Measurements from ENCODE around the gene EPB41L1. TPM values are rescaled to one million over a fixed set of nuclear protein-coding genes. Genes with fewer than 3 reads are reported as not detected.

Gene EPB41L1
- total and polyA plus RNA-seq, 2 experiments from 2014 or later = 24.1 to 48.7 TPM

GRCh38 chr20:36175016-36175415, 20.5 kb downstream of the EPB41L1 start:
- H3K79me2 ChIP-seq (replicated peaks; ENCODE audit: insufficient read depth) = no peaks in the 10 kb centered on the region
- no peaks in the 10 kb centered on the region for H3K9me2 ChIP-seq (ENCODE audit: insufficient read depth)
- Mint-ChIP-seq H3K4me3 (no peak overlapping the region), H3K36me3 (ENCODE audit: low read depth) (no peaks in the 10 kb centered on the region; the same call in 2 of the 3 replicates), H3K27ac (no peak overlapping the region), H3K4me1 (peaks cover 19% of the 10 kb centered on the region), H3K27me3 (ENCODE audit: insufficient read depth, low read depth, poor library complexity) (peaks cover 7% of the 10 kb centered on the region), H3K9me3 (no peaks in the 10 kb centered on the region)
- H3K27ac ChIP-seq (ENCODE audit: low read depth) = no peak overlapping the region
- ATAC-seq (no peak), DNase-seq (ENCODE audit: low spot score) (no peak)
- TF ChIP-seq JUNB (IDR thresholded peaks at IDR 0.05; ENCODE audit: unreplicated experiment) = no peak
- TF ChIP-seq EZH2phosphoT487 (IDR thresholded peaks at IDR 0.05; ENCODE audit: unreplicated experiment) = no peak
- no peak for TF ChIP-seq ZNF114 (CRISPR knock-in tag; IDR thresholded peaks at IDR 0.05)
- no peak for TF ChIP-seq NANOG (IDR thresholded peaks at IDR 0.05; ENCODE audit: borderline replicate concordance)
- TF ChIP-seq, protein P1, sequence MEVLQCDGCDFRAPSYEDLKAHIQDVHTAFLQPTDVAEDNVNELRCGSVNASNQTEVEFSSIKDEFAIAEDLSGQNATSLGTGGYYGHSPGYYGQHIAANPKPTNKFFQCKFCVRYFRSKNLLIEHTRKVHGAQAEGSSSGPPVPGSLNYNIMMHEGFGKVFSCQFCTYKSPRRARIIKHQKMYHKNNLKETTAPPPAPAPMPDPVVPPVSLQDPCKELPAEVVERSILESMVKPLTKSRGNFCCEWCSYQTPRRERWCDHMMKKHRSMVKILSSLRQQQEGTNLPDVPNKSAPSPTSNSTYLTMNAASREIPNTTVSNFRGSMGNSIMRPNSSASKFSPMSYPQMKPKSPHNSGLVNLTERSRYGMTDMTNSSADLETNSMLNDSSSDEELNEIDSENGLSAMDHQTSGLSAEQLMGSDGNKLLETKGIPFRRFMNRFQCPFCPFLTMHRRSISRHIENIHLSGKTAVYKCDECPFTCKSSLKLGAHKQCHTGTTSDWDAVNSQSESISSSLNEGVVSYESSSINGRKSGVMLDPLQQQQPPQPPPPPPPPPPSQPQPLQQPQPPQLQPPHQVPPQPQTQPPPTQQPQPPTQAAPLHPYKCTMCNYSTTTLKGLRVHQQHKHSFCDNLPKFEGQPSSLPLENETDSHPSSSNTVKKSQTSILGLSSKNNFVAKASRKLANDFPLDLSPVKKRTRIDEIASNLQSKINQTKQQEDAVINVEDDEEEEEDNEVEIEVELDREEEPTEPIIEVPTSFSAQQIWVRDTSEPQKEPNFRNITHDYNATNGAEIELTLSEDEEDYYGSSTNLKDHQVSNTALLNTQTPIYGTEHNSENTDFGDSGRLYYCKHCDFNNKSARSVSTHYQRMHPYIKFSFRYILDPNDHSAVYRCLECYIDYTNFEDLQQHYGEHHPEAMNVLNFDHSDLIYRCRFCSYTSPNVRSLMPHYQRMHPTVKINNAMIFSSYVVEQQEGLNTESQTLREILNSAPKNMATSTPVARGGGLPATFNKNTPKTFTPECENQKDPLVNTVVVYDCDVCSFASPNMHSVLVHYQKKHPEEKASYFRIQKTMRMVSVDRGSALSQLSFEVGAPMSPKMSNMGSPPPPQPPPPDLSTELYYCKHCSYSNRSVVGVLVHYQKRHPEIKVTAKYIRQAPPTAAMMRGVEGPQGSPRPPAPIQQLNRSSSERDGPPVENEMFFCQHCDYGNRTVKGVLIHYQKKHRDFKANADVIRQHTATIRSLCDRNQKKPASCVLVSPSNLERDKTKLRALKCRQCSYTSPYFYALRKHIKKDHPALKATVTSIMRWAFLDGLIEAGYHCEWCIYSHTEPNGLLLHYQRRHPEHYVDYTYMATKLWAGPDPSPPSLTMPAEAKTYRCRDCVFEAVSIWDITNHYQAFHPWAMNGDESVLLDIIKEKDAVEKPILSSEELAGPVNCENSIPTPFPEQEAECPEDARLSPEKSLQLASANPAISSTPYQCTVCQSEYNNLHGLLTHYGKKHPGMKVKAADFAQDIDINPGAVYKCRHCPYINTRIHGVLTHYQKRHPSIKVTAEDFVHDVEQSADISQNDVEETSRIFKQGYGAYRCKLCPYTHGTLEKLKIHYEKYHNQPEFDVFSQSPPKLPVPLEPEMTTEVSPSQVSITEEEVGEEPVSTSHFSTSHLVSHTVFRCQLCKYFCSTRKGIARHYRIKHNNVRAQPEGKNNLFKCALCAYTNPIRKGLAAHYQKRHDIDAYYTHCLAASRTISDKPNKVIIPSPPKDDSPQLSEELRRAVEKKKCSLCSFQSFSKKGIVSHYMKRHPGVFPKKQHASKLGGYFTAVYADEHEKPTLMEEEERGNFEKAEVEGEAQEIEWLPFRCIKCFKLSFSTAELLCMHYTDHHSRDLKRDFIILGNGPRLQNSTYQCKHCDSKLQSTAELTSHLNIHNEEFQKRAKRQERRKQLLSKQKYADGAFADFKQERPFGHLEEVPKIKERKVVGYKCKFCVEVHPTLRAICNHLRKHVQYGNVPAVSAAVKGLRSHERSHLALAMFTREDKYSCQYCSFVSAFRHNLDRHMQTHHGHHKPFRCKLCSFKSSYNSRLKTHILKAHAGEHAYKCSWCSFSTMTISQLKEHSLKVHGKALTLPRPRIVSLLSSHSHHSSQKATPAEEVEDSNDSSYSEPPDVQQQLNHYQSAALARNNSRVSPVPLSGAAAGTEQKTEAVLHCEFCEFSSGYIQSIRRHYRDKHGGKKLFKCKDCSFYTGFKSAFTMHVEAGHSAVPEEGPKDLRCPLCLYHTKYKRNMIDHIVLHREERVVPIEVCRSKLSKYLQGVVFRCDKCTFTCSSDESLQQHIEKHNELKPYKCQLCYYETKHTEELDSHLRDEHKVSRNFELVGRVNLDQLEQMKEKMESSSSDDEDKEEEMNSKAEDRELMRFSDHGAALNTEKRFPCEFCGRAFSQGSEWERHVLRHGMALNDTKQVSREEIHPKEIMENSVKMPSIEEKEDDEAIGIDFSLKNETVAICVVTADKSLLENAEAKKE (CRISPR knock-in tag; IDR thresholded peaks at IDR 0.05) = no peak
- TF ChIP-seq, protein P2, sequence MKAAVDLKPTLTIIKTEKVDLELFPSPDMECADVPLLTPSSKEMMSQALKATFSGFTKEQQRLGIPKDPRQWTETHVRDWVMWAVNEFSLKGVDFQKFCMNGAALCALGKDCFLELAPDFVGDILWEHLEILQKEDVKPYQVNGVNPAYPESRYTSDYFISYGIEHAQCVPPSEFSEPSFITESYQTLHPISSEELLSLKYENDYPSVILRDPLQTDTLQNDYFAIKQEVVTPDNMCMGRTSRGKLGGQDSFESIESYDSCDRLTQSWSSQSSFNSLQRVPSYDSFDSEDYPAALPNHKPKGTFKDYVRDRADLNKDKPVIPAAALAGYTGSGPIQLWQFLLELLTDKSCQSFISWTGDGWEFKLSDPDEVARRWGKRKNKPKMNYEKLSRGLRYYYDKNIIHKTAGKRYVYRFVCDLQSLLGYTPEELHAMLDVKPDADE (IDR thresholded peaks at IDR 0.05) = no peak
- H3K4me3 ChIP-seq = no peak overlapping the region
- no peaks in the 10 kb centered on the region for H3K27me3 ChIP-seq (ENCODE audit: insufficient read depth)
- H4K20me1 ChIP-seq (replicated peaks; ENCODE audit: insufficient read depth) = peaks cover 11% of the 10 kb centered on the region; the same call in 1 of the 2 replicates
- H3K36me3 ChIP-seq (ENCODE audit: insufficient read depth) = no peaks in the 10 kb centered on the region
- H3K4me2 ChIP-seq = no peak overlapping the region
- no peak overlapping the region for H2AFZ ChIP-seq
- H3F3A ChIP-seq (replicated peaks; ENCODE audit: low read depth) = no peaks in the 10 kb centered on the region
- peaks cover 20% of the 10 kb centered on the region for H3K4me1 ChIP-seq (ENCODE audit: insufficient read depth)
